Loucy (cell line): Measurements from ENCODE around the gene CD151.

ENCODE experiments used
- EZH2phosphoT487 ChIP-seq: fragments of 200-600 bp; IDR thresholded peaks from 2 replicates; pipeline ENCODE4 v1.6.1; 2018; ENCODE audit warnings: antibody characterized with exemption, mild to moderate bottlenecking, moderate library complexity, borderline replicate concordance
- TF ChIP-seq, protein P1 (sequence below): fragments of 200-600 bp; sonication (generic); conservative IDR thresholded peaks from 2 replicates; pipeline ENCODE4 v1.5.1; 2014; ENCODE audit warnings: mild to moderate bottlenecking, antibody characterized with exemption, low read length

DNA sequence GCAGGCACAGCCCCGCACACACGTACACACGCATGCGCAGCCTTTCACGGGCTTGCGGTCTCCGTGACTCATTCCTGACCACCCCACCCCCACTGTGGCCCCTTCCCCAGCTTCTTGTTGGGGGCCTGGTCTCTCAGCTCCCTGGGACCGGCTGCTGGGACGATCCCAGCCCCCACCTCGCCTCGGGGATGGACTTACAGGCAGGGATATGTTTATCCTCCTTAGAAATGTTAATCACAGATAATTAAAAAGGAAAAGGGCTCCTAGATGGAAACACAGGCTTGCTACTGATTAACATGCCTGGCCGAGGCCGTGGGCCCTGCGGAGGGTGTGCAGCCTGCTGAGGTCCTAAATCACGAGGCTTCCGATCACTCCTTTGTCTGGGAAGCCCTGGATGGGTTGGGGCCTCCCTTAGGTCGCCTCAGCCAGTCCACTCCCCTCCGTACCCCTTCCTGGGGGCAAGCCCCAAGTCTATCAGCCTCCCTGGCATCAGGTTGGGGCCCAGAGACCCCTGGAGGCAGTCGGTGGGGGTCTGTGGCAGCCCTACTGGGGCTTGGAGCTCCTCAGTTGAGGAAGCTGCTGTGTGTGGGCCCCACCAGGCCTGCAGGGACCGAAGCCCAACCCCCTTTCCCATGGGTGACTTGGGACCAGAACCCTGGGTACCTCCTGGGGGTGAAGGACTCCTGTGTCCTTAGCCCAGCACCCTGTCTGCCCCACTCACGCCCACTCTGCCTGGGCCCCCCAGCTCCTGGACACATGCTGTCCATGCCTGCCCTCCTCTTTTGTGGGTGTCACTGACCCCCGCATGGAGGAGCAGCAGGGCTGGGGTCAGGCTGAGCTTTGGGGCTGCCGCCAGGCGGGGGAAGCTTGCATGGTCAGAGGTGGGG, 30.5 kb downstream of the CD151 start:
- TF ChIP-seq, protein P1, sequence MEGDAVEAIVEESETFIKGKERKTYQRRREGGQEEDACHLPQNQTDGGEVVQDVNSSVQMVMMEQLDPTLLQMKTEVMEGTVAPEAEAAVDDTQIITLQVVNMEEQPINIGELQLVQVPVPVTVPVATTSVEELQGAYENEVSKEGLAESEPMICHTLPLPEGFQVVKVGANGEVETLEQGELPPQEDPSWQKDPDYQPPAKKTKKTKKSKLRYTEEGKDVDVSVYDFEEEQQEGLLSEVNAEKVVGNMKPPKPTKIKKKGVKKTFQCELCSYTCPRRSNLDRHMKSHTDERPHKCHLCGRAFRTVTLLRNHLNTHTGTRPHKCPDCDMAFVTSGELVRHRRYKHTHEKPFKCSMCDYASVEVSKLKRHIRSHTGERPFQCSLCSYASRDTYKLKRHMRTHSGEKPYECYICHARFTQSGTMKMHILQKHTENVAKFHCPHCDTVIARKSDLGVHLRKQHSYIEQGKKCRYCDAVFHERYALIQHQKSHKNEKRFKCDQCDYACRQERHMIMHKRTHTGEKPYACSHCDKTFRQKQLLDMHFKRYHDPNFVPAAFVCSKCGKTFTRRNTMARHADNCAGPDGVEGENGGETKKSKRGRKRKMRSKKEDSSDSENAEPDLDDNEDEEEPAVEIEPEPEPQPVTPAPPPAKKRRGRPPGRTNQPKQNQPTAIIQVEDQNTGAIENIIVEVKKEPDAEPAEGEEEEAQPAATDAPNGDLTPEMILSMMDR = no peak
- no peak for TF ChIP-seq EZH2phosphoT487
